GM18519 (cell line): ENCODE results near the gene RNF20.
"Not testable (repeated sequence)": the region's sequence is repeated elsewhere in the genome, so short reads cannot be mapped to it uniquely, and the experiment has no call there.

ENCODE experiments used
- ATAC-seq: cut with Tn5 transposase; IDR thresholded peaks from one replicate; pipeline ENCODE4 v1.9.1; 2021; ENCODE audit warnings: mild to moderate bottlenecking, moderate library complexity; ENCODE audit not compliant: unreplicated experiment, low FRiP score

Gene RNF20

DNA sequence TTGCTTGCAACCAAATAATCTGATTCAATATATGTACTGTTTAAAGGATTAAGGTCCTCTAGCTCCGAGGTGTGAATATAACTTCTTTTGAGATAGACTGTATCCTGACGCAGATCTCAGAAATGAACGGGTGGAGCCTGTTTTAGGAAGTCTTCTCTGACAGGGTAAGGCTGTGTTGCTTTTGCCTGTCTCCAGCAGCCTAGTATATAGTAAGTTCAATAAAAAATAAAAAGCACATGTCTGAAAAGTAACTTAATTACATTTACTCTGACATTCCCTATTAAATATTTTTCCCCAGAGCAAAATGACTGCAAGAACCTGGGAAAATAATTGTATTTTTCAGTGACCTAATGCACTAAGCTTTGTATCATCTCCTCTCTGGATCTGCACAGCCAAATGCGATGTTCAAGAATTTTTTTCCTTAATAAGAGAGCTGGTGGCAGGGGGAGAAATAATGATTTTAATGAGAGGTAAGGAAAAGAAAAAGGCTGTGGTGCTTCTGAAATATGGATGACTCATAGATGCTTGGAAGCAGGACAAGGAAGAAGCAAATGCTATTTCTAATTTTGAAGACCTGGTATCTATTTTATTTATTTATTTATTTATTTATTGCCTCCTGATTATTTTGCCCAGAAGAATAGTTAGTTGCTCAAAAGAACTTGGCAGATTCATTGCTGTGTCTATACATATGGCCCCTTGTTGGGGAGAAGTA lies 53.8 kb downstream of the RNF20 start:
- no peak for ATAC-seq

GRCh38 chr9:101590074-101590473 lies 56.4 kb downstream of the RNF20 start:
- not testable (repeated sequence) for ATAC-seq

GRCh38 chr9:101590901-101591300 lies 57.2 kb downstream of the RNF20 start:
- ATAC-seq, result no peak

GRCh38 chr9:101591787-101592446 lies 58.3 kb downstream of the RNF20 start:
- ATAC-seq, result no peak

DNA sequence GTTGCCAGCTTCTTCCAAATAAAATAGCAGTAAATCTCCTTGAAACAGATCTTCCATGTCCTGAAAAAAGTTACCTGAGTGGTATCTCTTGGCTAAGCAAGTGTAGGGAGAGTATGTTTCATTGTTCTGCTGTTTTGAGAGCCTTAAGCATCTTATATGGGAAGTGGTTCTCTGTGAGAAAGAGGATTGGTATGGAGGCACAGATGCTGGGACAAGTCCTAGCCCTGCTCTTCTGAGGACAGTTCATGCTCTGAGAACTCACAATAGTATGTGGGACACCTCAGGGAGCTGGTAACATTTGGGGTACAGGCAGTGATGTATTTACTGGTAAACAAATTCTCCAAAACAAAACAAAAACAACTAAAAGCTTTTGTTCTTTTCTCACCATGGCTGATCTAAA lies 59.1 kb downstream of the RNF20 start:
- no peak for ATAC-seq

GRCh38 chr9:101593345-101593744 lies 59.7 kb downstream of the RNF20 start:
- ATAC-seq, result no peak

- no peak for ATAC-seq
Measured at GRCh38 chr9:101594796-101595195, 61.1 kb downstream of the RNF20 start, which contains the start of gene PPP3R2. Gene PPP3R2 (minus strand): TSS chr9:101594969. CDS start chr9:101594921, 48 bp downstream.

- ATAC-seq, result peak; percentile 58
Measured at GRCh38 chr9:101601904-101602765, 68.5 kb downstream of the RNF20 start.

DNA sequence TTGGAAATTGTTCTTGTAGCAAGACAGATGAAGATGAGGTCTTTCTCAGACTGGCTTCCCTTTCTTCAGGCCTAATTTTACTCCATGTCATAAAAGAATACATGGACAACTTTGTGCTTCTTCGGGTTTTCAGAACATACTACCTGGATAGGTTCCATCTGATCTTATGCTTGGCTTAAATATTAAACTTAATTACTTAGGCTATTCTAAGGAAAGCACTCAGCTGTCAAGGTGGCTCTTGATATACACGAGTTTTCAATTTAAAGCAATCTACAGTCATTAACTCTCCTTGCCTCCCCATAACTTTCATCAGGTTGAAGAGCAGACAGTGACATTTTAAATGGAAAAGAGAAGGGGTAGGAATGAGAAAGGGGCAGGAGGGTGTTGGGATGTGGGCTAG lies 70.6 kb downstream of the RNF20 start:
- no peak for ATAC-seq

- no peak for ATAC-seq
Measured at GRCh38 chr9:101605547-101605946, 71.9 kb downstream of the RNF20 start.
